Measurements from ENCODE around the gene TDP1. TPM values are rescaled to one million over a fixed set of nuclear protein-coding genes. Genes with fewer than 3 reads are reported as not detected.

TDP1 gene
- total RNA-seq, 4 donors from 2014 or later: 0.75 to 28.3 (median 14.5) TPM

DNA sequence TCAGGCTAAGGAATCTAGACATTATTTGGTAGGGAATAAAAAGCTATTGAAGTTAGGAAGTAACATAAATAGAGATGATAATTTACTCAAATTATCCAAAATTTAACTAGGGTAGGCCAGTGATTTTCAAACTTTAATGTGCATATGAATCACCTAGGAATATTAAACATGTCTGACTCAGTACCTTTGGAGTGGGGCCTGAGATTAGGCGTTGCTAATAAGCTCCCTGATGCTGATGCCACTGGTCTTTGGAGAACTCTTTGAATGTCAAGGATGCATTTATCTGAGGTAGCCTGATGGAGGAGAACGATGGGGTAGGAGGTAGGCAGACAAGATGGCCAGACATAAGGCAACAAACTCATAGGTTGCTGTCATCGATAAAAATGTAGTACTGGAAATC, 34.4 kb upstream of the TDP1 start:
- DNase-seq: no peak
- in situ Hi-C loops (cut with MboI; ENCODE audit: low pct_ligation_motif_present in 1 of 4, low pct_unique_long_range_greater_than_20kb in 1 of 4, low sequenced_read_pairs in 3 of 4): loop anchor here in 3 of 4 donors (25.0 kb wide), 6 partner anchors 309 to 884 kb away; partner anchors contain the start of gene FOXN3 (in 1 of the 3)
- no peaks in the 10 kb centered on the region for H3K4me1 ChIP-seq
- H3K36me3 ChIP-seq: no peaks in the 10 kb centered on the region
- no peaks in the 10 kb centered on the region for H3K9me3 ChIP-seq
- no peaks in the 10 kb centered on the region for H3K27me3 ChIP-seq
- no peak overlapping the region for H3K27ac ChIP-seq
- TF ChIP-seq EP300 (IDR thresholded peaks at IDR 0.05; ENCODE audit: low read depth) (no peak), POLR2A (IDR thresholded peaks at IDR 0.05) (no peak), POLR2AphosphoS5 (IDR thresholded peaks at IDR 0.05) (no peak)
- TF ChIP-seq, protein P1, sequence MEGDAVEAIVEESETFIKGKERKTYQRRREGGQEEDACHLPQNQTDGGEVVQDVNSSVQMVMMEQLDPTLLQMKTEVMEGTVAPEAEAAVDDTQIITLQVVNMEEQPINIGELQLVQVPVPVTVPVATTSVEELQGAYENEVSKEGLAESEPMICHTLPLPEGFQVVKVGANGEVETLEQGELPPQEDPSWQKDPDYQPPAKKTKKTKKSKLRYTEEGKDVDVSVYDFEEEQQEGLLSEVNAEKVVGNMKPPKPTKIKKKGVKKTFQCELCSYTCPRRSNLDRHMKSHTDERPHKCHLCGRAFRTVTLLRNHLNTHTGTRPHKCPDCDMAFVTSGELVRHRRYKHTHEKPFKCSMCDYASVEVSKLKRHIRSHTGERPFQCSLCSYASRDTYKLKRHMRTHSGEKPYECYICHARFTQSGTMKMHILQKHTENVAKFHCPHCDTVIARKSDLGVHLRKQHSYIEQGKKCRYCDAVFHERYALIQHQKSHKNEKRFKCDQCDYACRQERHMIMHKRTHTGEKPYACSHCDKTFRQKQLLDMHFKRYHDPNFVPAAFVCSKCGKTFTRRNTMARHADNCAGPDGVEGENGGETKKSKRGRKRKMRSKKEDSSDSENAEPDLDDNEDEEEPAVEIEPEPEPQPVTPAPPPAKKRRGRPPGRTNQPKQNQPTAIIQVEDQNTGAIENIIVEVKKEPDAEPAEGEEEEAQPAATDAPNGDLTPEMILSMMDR (IDR thresholded peaks at IDR 0.05): no peak
- intact Hi-C loops (cut with DNase I; ENCODE audit: low total_unique reads): no loop called here
- WGBS, 2 donors (ENCODE audit: low coverage in 1 of 2): 89 to 92% methylated on average over 3 of the region's 3 CpGs
- H3K4me3 ChIP-seq: no peak overlapping the region

DNA sequence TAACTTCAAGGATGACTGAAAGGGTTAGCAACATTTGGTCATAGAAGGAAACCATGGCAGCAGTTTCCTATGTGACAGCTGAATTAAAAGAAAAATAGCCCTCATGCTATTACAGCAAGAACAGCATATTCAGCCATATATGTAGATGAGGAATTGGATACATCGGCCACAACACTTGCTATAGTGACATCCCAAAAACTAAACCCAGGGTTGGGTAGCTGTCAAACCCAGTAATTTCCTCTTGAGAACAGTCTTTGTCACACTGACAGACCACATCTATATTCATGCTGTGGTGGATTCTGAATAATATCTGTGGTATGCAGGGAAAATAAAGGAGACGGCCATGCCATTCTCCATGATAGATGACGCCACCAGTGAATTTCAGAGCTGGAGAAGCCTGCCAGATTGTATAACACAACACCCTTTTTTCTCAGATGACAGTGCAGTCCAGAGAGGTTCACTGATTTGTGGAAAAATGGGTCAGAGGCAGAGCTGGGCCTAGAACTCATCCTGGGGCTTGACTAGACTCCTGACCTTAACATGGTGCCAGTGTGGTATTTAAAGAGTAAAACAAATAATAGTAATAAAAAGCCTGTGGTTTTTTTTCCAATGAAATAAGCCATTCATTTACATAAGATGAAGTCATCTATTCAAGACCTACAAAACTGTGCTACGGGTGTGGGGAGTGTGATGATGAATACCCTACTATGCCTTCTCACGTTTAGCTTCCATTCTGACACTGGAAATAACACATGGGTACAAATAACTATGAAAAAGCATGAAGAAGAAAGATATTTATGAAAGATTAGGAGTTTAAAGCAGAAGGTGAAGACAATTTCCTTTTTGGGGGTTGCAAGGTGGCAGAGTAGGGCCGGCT, 33.5 kb upstream of the TDP1 start:
- no peak overlapping the region for H3K27ac ChIP-seq
- no peaks in the 10 kb centered on the region for H3K4me1 ChIP-seq
- no peaks in the 10 kb centered on the region for H3K9me3 ChIP-seq
- H3K4me3 ChIP-seq: no peak overlapping the region
- in situ Hi-C loops (cut with MboI; ENCODE audit: low pct_ligation_motif_present in 1 of 4, low pct_unique_long_range_greater_than_20kb in 1 of 4, low sequenced_read_pairs in 3 of 4): loop anchor here in 3 of 4 donors (25.0 kb wide), 6 partner anchors 310 to 885 kb away; partner anchors contain the start of gene FOXN3 (in 1 of the 3)
- WGBS, 2 donors (ENCODE audit: low coverage in 1 of 2): 89 to 93% methylated on average over 4 to 6 of the region's 6 CpGs
- TF ChIP-seq POLR2A (IDR thresholded peaks at IDR 0.05): no peak
- no peak for TF ChIP-seq POLR2AphosphoS5 (IDR thresholded peaks at IDR 0.05)
- TF ChIP-seq, protein P1 (IDR thresholded peaks at IDR 0.05): no peak
- TF ChIP-seq EP300 (IDR thresholded peaks at IDR 0.05; ENCODE audit: low read depth): no peak
- no peak for DNase-seq
- no peaks in the 10 kb centered on the region for H3K27me3 ChIP-seq
- intact Hi-C loops (cut with DNase I; ENCODE audit: low total_unique reads): no loop called here
- H3K36me3 ChIP-seq: no peaks in the 10 kb centered on the region

DNA sequence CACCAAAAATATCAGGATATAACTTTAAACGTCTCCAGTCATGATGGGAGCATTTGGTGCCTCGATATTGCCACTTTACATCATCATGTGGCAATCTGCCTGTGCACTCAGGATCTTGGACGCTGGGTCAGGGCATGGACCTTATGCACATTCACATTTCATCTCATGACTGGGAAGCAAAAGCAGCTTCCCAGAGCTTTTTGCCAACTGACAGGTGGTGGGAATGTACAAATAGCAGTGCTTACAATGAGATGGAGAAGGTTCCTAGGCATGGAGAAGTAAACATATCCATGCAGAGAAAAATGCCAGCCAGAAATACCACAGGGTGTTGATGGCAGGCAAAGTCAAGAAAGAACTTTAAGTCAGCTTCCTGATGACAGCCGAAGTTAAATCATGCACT, 31.5 kb upstream of the TDP1 start:
- no peak for DNase-seq
- in situ Hi-C loops (cut with MboI; ENCODE audit: low pct_ligation_motif_present in 1 of 4, low pct_unique_long_range_greater_than_20kb in 1 of 4, low sequenced_read_pairs in 3 of 4) (loop anchor here in 3 of 4 donors (25.0 kb wide), 6 partner anchors 312 to 887 kb away; partner anchors contain the start of gene FOXN3 (in 1 of the 3)), intact Hi-C loops (cut with DNase I; ENCODE audit: low total_unique reads) (no loop called here)
- Histone ChIP-seq H3K36me3 (no peaks in the 10 kb centered on the region), H3K9me3 (no peaks in the 10 kb centered on the region), H3K4me3 (no peak overlapping the region), H3K4me1 (no peaks in the 10 kb centered on the region), H3K27me3 (no peaks in the 10 kb centered on the region), H3K27ac (no peak overlapping the region)
- 84 to 86% methylated on average over 3 to 4 of the region's 4 CpGs for WGBS, 2 donors (ENCODE audit: low coverage in 1 of 2)
- TF ChIP-seq POLR2A (IDR thresholded peaks at IDR 0.05): no peak
- TF ChIP-seq, protein P1 (IDR thresholded peaks at IDR 0.05): no peak
- TF ChIP-seq EP300 (IDR thresholded peaks at IDR 0.05; ENCODE audit: low read depth): no peak
- no peak for TF ChIP-seq POLR2AphosphoS5 (IDR thresholded peaks at IDR 0.05)

DNA sequence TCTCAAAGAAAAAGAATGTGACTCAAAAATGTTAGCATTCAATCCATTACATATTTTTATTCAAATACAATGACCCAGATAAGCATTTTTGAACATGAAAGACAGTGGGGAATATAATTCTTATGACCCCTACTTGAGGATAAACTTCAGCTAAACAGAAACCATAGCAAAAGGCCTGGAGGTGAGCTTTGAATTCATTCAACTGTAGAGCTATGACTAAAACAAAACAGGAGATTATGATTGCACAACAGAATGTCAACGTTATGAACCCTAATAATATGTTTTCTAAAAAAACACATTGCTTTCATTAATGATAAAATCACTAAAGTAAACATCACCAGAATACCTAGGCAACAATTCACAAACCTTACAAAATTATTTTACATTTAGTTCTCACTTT, 29.0 kb upstream of the TDP1 start:
- TF ChIP-seq, protein P1 (IDR thresholded peaks at IDR 0.05): no peak
- TF ChIP-seq EP300 (IDR thresholded peaks at IDR 0.05; ENCODE audit: low read depth) (no peak), POLR2A (IDR thresholded peaks at IDR 0.05) (no peak), POLR2AphosphoS5 (IDR thresholded peaks at IDR 0.05) (no peak)
- H3K27me3 ChIP-seq: no peaks in the 10 kb centered on the region
- DNase-seq: no peak
- no peak overlapping the region for H3K4me3 ChIP-seq
- intact Hi-C loops (cut with DNase I; ENCODE audit: low total_unique reads): no loop called here
- no peaks in the 10 kb centered on the region for H3K9me3 ChIP-seq
- H3K4me1 ChIP-seq: no peaks in the 10 kb centered on the region
- WGBS, 2 donors (ENCODE audit: low coverage in 1 of 2): 27 to 36% methylated on average over 1 of the region's 1 CpG
- in situ Hi-C loops (cut with MboI; ENCODE audit: low pct_ligation_motif_present in 1 of 4, low pct_unique_long_range_greater_than_20kb in 1 of 4, low sequenced_read_pairs in 3 of 4): no loop called here
- no peaks in the 10 kb centered on the region for H3K36me3 ChIP-seq
- H3K27ac ChIP-seq: no peak overlapping the region

Data from transverse colon (tissue), 4 donors.